WERI-Rb-1 (cell line): Measurements from ENCODE around the gene FAM53A.

Experiments
- DNase-seq: peaks from one replicate; pipeline ENCODE4 v3.0.0-alpha.2; 2020
- H3K27ac ChIP-seq: fragments of 250-450 bp; sonication (Bioruptor Pico); 2 replicates; pipeline ENCODE4 v1.5.1; 2020; ENCODE audit warnings: mild to moderate bottlenecking, moderate library complexity
- H3K27me3 ChIP-seq: fragments of 250-450 bp; sonication (Bioruptor Pico); 2 replicates; pipeline ENCODE4 v1.5.1; 2021; ENCODE audit warnings: mild to moderate bottlenecking, low read depth, moderate library complexity; ENCODE audit not compliant: insufficient read depth, severe bottlenecking
- H3K36me3 ChIP-seq: fragments of 250-450 bp; sonication (Bioruptor Pico); 2 replicates; pipeline ENCODE4 v1.5.1; 2020; ENCODE audit warnings: mild to moderate bottlenecking, moderate library complexity
- H3K4me3 ChIP-seq: 2 replicates; pipeline ENCODE4 v1.5.1; 2011; ENCODE audit warnings: low read depth, mild to moderate bottlenecking, control low read depth, low read length
- H3K9me3 ChIP-seq: fragments of 250-450 bp; sonication (Bioruptor Pico); 2 replicates; pipeline ENCODE4 v1.5.1; 2021; ENCODE audit warnings: mild to moderate bottlenecking, moderate library complexity; ENCODE audit not compliant: severe bottlenecking
- TF ChIP-seq, protein P1 (sequence below): IDR thresholded peaks from 2 replicates; pipeline ENCODE4 v1.5.1; 2011; ENCODE audit warnings: low read depth, mild to moderate bottlenecking, control low read depth, inconsistent platforms, low read length

Gene FAM53A

DNA sequence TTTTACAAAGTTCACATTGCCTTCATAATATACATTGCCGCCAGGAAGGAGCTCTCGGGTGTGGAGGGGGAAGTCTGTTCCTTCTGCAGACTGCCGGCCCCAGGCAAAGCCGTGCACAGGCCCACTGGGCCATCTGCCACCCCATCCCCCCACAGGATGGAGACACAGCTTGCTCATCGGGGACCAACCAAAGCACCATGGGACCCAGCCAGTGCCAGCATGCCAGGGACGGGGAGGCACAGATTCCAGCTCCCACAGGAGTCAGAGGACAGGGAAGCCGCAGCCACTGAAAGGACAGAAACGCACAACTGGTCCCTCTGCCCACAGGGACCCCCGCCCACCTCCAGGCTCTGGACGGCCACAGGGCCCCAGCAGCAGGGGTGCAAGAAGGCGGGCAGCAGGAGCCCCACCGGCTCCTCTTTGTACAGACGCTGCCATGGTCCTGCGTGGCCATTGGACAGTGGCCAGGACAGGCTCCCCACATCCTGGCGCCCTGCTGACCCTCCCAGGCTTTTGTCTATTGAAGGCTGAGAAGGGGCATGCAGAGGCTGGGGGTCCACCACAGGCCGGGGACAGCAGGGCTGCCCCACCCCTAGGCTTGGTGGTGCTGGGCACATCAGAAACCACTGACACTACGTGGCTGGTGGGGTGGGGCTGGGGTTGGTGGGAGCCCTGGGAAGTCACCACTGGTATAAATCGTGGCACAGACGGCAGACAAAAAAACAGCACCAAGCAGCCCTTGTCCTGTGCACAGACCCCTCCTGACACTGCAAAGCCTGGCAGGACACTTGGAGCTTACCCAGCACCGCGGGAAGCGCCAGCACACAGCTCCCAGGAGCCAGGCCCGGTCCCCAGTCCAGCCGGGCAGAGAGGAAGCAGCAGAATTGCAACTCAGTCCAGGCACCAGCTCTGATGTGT lies 89.0 kb downstream of the FAM53A start:
- Histone ChIP-seq H3K4me3 (no peak overlapping the region), H3K27me3 (no peaks in the 10 kb centered on the region), H3K9me3 (peaks cover 5% of the 10 kb centered on the region), H3K36me3 (no peaks in the 10 kb centered on the region), H3K27ac (peak overlapping the region; percentile 56)
- peak; percentile 84 for DNase-seq
- TF ChIP-seq, protein P1, sequence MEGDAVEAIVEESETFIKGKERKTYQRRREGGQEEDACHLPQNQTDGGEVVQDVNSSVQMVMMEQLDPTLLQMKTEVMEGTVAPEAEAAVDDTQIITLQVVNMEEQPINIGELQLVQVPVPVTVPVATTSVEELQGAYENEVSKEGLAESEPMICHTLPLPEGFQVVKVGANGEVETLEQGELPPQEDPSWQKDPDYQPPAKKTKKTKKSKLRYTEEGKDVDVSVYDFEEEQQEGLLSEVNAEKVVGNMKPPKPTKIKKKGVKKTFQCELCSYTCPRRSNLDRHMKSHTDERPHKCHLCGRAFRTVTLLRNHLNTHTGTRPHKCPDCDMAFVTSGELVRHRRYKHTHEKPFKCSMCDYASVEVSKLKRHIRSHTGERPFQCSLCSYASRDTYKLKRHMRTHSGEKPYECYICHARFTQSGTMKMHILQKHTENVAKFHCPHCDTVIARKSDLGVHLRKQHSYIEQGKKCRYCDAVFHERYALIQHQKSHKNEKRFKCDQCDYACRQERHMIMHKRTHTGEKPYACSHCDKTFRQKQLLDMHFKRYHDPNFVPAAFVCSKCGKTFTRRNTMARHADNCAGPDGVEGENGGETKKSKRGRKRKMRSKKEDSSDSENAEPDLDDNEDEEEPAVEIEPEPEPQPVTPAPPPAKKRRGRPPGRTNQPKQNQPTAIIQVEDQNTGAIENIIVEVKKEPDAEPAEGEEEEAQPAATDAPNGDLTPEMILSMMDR: no peak

DNA sequence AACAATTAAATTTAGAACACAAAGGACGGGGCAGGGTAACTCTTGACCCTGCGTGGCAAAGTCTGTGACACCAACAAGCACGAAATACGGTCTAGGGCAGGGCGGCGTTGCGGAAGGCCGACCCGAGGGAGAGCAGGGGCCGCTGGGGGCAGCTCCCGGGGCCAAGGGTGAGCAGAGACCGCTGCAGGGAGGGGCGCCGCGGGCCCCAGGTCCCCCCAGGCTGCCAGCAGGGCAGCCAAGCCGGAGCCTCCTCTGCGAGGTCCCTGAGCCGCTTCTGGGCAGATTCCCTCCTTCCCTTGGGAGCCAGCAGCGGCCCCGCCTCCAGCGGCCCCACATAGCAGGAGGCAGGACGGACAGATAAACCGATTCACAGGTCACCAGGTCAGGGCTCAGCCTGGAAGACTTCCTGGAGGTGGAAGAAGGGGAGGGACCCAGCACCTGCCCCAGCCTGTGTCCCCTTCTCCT lies 90.2 kb downstream of the FAM53A start:
- Histone ChIP-seq H3K27ac (peak overlapping the region; percentile 56), H3K4me3 (no peak overlapping the region), H3K27me3 (no peaks in the 10 kb centered on the region), H3K9me3 (peaks cover 5% of the 10 kb centered on the region), H3K36me3 (no peaks in the 10 kb centered on the region)
- DNase-seq: peak; percentile 75
- TF ChIP-seq, protein P1: no peak

DNA sequence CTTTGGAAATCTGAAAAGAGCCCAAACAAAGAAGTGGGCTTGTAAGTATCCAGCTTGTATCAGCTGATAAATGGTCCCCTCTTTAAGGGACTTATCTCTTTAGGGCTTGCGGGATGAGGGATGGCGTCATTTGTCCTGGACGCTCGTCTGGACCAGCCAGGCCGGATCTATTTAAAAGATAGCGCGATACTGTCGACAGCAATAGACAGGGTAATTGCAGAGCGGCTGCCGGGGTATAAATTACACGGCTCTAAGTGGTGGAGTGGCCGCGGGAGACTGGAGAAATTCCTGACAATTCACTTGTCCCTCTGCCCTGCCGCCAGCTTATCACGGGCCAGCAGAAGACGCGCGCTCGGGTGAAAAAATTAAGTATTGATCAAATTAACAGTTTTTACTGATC lies 90.7 kb downstream of the FAM53A start:
- Histone ChIP-seq H3K27ac (peak overlapping the region; percentile 56; the same call in 1 of the 2 replicates), H3K4me3 (no peak overlapping the region), H3K9me3 (peaks cover 5% of the 10 kb centered on the region), H3K27me3 (no peaks in the 10 kb centered on the region), H3K36me3 (no peaks in the 10 kb centered on the region)
- TF ChIP-seq, protein P1: no peak
- no peak for DNase-seq

DNA sequence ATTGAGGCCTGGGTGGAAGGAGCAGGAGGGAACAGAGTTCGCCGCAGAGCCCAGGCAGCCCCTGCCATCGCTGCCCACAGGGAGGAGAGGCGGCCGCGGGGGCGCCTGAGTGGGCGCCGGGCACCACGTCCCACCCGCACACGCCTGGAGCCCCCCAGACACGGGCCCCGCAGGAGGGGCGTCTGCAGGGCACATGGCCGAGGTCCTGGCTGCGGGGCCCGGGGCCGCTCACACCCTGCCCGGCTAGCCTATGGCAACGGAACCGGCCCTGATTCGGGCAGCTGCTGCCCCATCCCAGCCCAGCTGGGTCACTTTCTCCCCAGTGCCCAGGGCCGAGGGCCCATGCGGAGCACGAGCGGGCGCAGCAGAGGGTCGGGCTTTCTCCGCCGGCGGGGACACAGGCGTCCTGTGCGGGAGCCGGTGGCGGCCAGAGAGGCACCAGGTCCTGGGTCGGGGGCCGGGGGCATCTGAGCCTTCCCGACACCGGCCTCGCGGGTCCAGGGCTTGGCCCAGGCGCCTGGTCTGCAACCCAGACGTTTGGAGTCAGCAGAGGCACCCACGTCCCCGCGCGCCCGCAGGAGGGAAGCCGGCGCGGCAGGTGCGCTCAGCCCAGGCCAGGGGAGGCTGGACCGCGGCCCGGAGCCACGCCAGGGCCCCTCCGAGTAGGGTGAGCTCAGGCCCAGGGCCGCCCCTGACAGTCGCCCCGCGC lies 91.2 kb downstream of the FAM53A start:
- Histone ChIP-seq H3K27ac (no peak overlapping the region), H3K9me3 (peaks cover 5% of the 10 kb centered on the region), H3K36me3 (no peaks in the 10 kb centered on the region), H3K27me3 (no peaks in the 10 kb centered on the region), H3K4me3 (no peak overlapping the region)
- TF ChIP-seq, protein P1: no peak
- DNase-seq: no peak

DNA sequence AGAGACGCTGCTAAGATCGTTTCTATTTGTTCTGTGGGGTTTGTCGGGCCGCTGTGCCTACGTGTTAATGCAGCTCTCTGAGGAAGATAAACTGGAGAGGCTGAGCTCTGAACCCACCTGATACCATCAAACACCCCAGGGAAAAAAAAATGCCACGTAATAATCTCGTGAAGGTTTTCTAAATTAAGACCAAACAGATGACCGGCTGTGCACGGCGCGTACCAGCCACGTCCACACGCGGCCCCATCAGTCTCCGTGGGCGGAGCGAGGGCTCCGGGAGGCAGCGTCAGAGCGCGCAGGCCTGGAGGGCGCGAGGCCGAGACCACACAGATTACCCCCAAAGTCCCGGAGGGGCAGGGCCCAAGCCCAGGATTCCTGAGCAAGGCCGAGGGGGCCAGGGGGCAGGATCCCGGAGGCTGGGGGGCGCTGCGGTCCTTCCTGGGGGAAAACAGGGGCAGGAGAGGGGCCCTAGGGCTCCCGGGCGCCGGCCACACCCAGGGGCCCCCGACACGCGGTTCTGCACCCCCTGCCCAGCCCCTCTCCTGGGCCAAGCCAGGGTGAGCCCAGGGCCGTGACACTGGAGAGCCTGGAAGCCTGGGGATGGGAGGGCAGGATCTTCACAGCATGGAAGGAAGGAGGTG lies 91.9 kb downstream of the FAM53A start:
- Histone ChIP-seq H3K9me3 (peaks cover 5% of the 10 kb centered on the region), H3K4me3 (no peak overlapping the region), H3K27me3 (no peaks in the 10 kb centered on the region), H3K27ac (no peak overlapping the region), H3K36me3 (no peaks in the 10 kb centered on the region)
- TF ChIP-seq, protein P1: no peak
- DNase-seq: no peak
